Measurements from ENCODE around the gene CFAP99.

The CFAP99 gene

GRCh38 chr4:2432004-2432403 is 13.2 kb downstream of the CFAP99 start:
- DNase-seq: no peak

GRCh38 chr4:2432991-2433530 is 14.3 kb downstream of the CFAP99 start:
- no peak for DNase-seq

DNA sequence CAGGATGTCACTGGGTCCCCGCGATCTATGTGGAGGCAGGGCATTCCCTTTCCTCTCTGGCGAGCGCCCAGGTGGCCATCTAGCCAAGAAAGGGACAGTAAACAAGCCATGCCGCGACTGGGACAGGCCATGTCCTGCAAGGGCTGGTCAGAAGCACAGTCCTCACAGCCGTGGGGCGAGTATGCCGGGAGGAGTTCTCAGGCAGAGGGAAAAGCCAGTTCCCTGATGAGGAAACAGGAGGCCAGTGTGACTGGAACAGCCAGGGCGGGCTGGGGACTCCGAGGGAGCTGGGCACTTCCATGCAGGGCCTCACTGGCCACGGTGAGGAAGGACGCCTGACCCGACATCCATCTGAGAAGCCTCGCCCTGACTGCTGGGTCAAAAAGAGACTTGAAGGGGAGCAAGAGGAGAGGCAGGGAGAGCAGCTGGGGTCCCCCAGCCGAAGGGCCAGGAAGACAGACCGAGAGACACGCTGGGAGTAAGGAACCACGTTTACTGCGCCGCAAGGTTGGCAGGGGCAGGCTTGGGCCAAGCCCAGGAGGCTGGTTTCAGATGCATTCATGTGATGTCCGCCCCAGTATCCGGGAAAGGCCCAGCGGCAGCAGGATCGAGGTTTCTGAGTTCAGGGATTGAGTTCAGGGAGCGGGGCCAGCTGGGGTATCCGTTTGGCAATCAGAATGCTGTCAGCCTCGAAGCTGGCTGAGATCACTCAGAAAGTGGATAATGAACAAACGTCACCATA is 15.0 kb downstream of the CFAP99 start:
- DNase-seq: no peak

DNA sequence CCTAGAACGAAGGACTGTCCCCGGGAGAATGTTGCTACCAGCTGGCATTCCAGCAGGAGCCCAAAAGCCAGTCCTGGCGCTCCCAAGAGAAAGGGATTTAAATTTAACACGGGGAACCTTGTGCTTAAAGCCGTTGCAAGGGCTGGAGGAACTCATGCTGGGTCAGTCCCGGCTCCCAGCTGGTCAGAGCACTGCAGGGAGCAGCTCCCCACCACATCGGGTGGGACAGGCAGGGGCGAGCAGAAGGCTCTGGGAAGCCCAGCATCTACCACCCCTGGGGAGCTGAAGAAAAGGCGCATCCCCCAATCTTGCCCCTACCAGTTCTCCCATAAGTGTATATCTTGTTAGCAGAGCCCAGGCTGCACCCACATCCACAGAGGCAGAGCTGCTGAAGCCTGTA is 15.7 kb downstream of the CFAP99 start:
- no peak for DNase-seq

DNA sequence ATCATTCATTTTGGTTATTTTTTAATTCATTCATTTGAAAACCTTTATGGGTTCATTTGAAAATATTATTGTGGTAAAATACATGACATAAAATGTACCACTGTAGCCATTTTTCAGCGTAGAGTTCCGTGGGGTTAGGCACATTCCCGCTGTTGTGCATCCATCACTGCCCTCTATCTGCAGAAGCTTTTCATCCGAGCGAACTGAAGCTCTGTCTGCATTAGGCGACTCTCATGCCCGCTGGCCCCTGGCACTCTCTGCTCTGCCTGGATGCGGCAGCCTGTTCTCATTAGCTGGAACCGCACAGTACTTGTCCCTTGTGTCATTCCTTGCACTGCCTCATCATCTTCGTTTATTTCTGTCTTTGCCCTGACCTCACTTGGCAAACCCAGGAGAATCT is 17.5 kb downstream of the CFAP99 start:
- DNase-seq: no peak

DNA sequence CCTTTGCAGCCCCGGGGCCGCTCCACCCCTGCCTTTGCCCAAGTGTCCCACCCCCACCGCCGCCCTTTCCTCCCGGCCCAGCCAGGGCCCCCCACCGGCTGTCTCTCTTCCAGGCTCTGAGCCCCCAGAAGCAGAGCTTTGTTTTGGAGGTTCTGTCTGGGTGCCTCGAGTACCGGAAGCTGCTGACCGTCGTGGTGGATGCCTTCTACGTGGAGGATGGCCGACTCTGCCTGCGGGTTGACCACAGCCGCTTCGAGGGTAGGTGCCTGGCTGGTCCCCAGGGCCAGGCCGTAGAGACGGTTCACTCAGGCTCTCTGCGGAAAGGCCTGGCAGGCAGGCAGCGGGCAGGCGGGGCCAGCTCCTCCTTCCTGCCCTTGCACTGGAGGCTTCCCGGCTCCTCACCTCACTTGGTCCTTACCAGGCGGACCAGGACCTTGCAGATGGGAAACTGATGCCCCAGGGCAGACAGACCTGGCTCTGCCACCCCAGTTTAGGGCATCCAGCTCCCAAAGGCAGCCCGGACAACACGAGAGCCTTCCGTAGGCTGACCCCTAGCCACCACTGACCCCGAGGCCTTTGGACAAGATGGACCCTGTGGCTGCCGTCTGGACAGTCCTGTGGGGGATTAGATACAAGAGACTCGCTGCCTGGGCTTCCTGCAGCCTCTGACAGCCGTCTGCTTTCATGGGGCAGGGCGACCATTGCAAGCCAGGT is 18.2 kb downstream of the CFAP99 start:
- DNase-seq: no peak

GRCh38 chr4:2437475-2438215 is 18.9 kb downstream of the CFAP99 start:
- DNase-seq: no peak

DNA sequence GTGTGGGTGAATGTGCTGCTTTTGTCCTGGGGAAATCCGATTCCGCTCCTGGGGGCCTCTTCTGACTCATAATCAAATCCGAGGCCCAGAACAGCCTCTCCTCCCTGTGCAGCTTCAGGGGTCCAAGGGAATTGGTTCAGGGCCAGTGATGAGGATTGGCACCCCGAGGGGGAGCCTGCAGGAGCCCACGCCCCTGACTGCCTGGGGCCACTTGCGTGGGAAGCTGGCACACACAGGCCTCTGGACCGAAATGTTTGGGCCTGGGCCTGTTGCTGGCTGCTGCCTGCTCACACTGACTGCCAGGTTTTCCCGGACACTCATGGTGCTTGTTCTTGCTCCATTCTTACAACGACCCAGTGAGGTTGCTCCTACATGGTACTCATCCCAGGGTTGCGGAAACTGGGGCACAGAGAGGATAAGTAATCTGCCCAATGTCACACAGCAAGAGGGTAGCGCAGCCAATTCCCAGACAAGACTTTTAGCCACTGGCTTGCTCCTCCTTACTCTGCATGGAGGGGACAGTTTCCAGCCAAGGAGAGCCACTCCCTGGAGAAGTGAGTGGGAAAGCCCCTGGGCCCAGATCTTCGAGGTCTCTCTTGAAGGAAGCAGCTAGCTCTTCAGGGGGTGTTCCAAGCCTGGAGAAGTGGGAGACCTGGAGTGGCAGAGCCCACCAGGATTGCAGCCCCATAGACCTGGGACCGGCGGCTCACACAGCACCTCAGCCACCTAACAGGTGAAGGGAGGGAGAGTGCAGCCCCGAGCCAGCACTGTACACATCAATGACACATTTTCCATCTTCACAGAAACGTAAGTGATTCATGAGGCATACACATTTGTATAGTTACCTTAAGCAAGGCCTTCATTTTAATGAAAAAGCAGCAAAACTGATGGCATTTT is 20.3 kb downstream of the CFAP99 start:
- no peak for DNase-seq

GRCh38 chr4:2441393-2442174 is 22.8 kb downstream of the CFAP99 start:
- DNase-seq: peak; percentile 87

- no peak for DNase-seq
These were observed 23.6 kb downstream of the CFAP99 start for GRCh38 chr4:2442175-2442993.

DNA sequence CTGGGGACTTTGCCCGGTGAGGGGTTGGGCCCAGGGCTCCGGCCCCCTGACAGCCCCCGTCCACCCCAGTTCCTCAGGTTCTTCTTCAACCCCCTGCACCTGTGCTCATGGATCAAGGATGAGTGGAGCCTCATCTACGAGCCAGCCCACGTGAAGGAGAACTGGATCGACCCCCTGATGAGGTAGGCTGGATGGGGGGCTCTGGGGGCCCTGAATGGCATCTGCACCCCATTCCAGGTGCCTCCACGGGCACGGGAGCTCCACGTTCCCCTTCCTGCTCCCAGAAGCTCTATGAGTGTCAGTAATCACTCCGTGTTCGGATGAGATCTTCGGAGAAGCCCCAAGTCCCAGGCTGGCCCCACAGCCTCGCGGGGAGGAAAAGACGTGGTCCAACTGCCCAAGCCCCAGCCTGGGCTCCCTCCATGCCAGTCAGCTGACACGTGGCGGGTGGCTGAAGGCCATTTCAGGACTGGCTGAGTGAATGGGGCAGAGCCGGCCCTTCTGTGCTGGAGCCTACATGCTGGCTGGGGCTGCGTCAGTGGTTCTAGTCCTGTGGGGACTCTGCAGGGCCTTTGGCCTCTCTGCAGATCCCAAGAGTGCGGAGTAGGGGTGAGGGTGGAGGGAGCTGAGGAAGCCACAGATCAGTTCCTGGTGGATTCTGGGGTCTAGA is 24.4 kb downstream of the CFAP99 start:
- DNase-seq: no peak

DNA sequence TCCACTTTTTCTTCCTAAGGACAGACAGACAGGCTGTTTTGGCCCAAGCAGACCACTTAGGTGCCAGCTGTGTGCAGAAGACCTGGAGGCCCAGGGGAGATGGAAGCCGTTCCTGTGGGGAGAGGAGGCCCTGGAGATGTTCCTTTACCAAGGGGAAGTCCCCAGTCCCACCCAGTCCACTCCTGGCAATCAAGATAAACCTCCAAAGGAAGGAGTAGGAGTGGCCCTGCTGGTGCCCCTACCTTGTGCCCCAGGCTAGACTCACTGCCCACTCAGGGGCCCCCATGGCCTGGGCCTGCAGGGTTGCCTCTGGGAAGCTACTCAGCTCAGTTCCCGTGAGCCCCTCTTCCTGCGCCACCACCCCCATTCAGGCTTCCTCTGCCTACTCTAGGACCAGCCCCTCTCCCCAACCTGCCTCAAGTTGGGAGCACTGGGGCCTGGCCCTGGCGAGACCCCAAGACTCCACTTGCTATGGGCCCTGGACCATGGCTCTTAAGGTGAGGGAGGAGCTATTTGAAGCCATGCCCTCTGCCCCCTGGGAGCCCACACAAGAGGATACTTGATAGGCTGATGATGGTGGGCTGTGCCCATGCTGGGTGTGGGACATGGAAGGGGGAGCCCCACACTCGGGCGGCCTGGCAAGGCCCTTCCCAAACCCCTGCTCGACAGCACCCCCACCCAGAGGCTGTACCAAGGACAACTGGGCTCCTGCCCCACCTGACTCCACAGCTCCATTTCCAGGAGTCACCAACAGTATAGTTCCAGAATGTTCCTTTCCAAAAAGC is 25.4 kb downstream of the CFAP99 start:
- no peak for DNase-seq

GRCh38 chr4:2445130-2445529 is 26.4 kb downstream of the CFAP99 start:
- no peak for DNase-seq

DNA sequence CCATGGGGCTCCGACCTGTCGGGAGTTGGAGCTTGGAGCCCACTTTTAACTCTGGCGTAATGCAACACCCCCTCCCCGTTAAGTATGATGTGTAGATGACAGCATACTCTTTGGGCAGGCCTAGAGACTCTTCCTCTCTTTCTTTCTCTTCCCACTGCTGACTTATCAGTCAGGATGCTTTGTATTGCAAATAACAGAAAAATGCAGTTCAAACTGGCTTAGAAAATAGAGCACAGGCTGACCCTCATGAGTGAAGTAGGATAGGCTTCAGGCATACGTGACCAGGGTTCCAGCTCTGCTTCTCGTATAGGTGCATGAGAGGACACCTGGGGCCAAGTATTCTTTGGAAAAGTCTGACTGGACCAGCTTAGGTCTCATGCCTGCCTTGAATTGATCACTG is 26.8 kb downstream of the CFAP99 start:
- DNase-seq: no peak

- no peak for DNase-seq
These were observed 28.2 kb downstream of the CFAP99 start for GRCh38 chr4:2446656-2447564.

DNA sequence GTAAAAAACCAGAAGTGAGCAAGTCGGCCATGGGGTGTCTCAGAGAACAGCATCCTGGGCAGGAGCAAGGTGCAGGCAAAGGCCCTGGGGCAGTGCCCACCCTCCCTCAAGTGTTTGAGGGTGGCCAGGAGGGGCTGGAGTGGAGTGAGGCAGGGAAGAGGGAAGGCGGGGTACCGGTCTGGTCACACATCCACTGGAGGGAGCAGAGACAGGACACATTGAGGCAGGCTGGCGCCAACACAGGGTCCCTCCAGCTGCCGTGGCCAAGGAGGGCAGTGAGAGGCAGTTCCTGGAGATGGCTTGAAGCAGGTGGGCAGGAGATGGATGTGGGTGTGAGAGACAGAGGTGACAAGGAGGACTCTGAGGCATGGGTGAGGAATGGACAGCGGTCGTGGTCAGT is 29.8 kb downstream of the CFAP99 start:
- DNase-seq: no peak

GRCh38 chr4:2449051-2449450 is 30.3 kb downstream of the CFAP99 start:
- DNase-seq: no peak
